Esophagus muscularis mucosa (tissue), 3 donors: ENCODE results near the gene YPEL2.

Experiments used
- POLR2A ChIP-seq: fragments of 450-650 bp; IDR thresholded peaks from one replicate; pipeline ENCODE4 v1.6.1; 2017; ENCODE audit warnings: antibody characterized with exemption, moderate library complexity, mild to moderate bottlenecking, low read depth
- TF ChIP-seq, protein P1 (sequence below), 3 experiments: fragments of 200-600 bp in 2 of 3; fragments of 450-650 bp in 1 of 3; sonication (generic) in 2 of 3; IDR thresholded peaks; one replicate each; pipeline ENCODE4 v1.5.1; 2017 to 2019; ENCODE audit warnings: antibody characterized with exemption in 3 of 3, mild to moderate bottlenecking in 2 of 3, moderate library complexity in 1 of 3

GRCh38 chr17:59432657-59433056, 101.2 kb downstream of the YPEL2 start:
- TF ChIP-seq, protein P1, sequence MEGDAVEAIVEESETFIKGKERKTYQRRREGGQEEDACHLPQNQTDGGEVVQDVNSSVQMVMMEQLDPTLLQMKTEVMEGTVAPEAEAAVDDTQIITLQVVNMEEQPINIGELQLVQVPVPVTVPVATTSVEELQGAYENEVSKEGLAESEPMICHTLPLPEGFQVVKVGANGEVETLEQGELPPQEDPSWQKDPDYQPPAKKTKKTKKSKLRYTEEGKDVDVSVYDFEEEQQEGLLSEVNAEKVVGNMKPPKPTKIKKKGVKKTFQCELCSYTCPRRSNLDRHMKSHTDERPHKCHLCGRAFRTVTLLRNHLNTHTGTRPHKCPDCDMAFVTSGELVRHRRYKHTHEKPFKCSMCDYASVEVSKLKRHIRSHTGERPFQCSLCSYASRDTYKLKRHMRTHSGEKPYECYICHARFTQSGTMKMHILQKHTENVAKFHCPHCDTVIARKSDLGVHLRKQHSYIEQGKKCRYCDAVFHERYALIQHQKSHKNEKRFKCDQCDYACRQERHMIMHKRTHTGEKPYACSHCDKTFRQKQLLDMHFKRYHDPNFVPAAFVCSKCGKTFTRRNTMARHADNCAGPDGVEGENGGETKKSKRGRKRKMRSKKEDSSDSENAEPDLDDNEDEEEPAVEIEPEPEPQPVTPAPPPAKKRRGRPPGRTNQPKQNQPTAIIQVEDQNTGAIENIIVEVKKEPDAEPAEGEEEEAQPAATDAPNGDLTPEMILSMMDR (IDR thresholded peaks at IDR 0.05): no peak
- TF ChIP-seq POLR2A: no peak
